Measurements from ENCODE around the gene JAGN1. TPM values are rescaled to one million over a fixed set of nuclear protein-coding genes. Genes with fewer than 3 reads are reported as not detected.
"Not testable (repeated sequence)": the region's sequence is repeated elsewhere in the genome, so short reads cannot be mapped to it uniquely, and the experiment has no call there.

Gene JAGN1
- total RNA-seq, 2 donors from 2014 or later, result 21.9 to 29.1 TPM

DNA sequence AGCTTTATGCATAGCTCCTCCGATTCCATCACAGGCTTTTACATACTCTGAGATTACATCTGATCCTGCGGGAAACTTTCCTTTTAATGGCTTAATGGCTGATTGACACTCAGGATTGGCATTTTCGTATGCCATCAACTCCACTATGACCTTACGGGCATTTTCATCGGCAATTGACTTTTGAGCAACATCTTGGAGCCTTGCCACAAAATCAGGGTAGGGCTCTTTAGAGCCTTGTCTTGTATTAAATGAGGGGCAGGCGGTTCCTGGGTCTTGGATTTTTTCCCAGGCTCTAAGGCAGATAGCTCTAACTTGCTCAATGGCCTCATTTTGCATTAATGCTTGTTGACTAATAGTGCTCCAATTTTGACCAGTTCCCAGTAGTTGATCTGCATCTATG is 38.5 kb upstream of the JAGN1 start:
- H3K4me3 ChIP-seq (ENCODE audit: low read length); H3K4me1 ChIP-seq (ENCODE audit: control insufficient read depth, insufficient read depth, low read length); H3K9ac ChIP-seq (ENCODE audit: extremely low read depth, low read length, poor library complexity, severe bottlenecking); H3K27me3 ChIP-seq (ENCODE audit: control insufficient read depth, insufficient read depth, low read length, poor library complexity, severe bottlenecking); H3K9me3 Mint-ChIP-seq; DNase-seq; H3K27ac ChIP-seq (ENCODE audit: low read depth, low read length); H3K9me3 ChIP-seq (ENCODE audit: control insufficient read depth, low read length); H3K4me3 Mint-ChIP-seq; H3K36me3 ChIP-seq (ENCODE audit: control insufficient read depth, insufficient read depth, low read length); H3K27ac Mint-ChIP-seq; H3K27me3 Mint-ChIP-seq (ENCODE audit: insufficient read depth); H3K36me3 Mint-ChIP-seq (ENCODE audit: low read depth): not testable (repeated sequence)
- H3K4me1 Mint-ChIP-seq, result peaks cover 13% of the 10 kb centered on the region
- WGBS, 2 experiments (ENCODE audit: insufficient coverage in 1 of 2, insufficient read length in 1 of 2), result 95 to 100% methylated on average over 3 to 6 of the region's 6 CpGs

DNA sequence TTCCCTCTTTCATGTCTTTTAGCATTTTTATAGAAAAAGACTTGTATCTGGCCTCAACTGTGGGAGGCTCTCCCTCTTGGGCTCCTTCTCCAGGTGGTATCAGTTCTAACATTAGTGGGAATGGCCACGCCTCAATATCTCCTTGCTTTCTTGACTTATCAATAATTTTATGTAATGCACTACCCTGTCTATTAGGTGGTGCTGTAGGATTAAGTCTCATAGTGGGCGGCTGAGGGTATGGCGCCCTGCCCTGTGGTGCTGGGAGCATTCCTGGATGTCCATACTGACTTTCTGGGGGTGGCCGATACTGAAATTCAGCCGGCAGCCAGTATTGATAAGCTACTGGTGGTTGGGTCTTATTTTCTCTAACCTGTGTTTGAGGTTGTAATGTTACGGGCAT is 37.9 kb upstream of the JAGN1 start:
- no peaks in the 10 kb centered on the region for H3K9me3 ChIP-seq (ENCODE audit: control insufficient read depth, low read length)
- peaks cover 9% of the 10 kb centered on the region for H3K27me3 Mint-ChIP-seq (ENCODE audit: insufficient read depth)
- H3K27me3 ChIP-seq (ENCODE audit: control insufficient read depth, insufficient read depth, low read length, poor library complexity, severe bottlenecking), result no peaks in the 10 kb centered on the region
- H3K4me3 ChIP-seq (ENCODE audit: low read length), result no peak overlapping the region
- H3K36me3 ChIP-seq (ENCODE audit: control insufficient read depth, insufficient read depth, low read length), result no peaks in the 10 kb centered on the region
- H3K4me3 Mint-ChIP-seq, result no peak overlapping the region
- TF ChIP-seq, protein P1, sequence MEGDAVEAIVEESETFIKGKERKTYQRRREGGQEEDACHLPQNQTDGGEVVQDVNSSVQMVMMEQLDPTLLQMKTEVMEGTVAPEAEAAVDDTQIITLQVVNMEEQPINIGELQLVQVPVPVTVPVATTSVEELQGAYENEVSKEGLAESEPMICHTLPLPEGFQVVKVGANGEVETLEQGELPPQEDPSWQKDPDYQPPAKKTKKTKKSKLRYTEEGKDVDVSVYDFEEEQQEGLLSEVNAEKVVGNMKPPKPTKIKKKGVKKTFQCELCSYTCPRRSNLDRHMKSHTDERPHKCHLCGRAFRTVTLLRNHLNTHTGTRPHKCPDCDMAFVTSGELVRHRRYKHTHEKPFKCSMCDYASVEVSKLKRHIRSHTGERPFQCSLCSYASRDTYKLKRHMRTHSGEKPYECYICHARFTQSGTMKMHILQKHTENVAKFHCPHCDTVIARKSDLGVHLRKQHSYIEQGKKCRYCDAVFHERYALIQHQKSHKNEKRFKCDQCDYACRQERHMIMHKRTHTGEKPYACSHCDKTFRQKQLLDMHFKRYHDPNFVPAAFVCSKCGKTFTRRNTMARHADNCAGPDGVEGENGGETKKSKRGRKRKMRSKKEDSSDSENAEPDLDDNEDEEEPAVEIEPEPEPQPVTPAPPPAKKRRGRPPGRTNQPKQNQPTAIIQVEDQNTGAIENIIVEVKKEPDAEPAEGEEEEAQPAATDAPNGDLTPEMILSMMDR (conservative IDR thresholded peaks at IDR 0.05), result no peak
- H3K4me1 ChIP-seq (ENCODE audit: control insufficient read depth, insufficient read depth, low read length), result no peaks in the 10 kb centered on the region
- no peak overlapping the region for H3K27ac ChIP-seq (ENCODE audit: low read depth, low read length)
- WGBS, 2 experiments (ENCODE audit: insufficient coverage in 1 of 2, insufficient read length in 1 of 2), result 91 to 94% methylated on average over 3 to 6 of the region's 6 CpGs
- peaks cover 13% of the 10 kb centered on the region for H3K4me1 Mint-ChIP-seq
- no peaks in the 10 kb centered on the region for H3K36me3 Mint-ChIP-seq (ENCODE audit: low read depth)
- no peaks in the 10 kb centered on the region for H3K9me3 Mint-ChIP-seq
- no peak overlapping the region for H3K9ac ChIP-seq (ENCODE audit: extremely low read depth, low read length, poor library complexity, severe bottlenecking)
- H3K27ac Mint-ChIP-seq, result no peak overlapping the region
- no peak for DNase-seq

DNA sequence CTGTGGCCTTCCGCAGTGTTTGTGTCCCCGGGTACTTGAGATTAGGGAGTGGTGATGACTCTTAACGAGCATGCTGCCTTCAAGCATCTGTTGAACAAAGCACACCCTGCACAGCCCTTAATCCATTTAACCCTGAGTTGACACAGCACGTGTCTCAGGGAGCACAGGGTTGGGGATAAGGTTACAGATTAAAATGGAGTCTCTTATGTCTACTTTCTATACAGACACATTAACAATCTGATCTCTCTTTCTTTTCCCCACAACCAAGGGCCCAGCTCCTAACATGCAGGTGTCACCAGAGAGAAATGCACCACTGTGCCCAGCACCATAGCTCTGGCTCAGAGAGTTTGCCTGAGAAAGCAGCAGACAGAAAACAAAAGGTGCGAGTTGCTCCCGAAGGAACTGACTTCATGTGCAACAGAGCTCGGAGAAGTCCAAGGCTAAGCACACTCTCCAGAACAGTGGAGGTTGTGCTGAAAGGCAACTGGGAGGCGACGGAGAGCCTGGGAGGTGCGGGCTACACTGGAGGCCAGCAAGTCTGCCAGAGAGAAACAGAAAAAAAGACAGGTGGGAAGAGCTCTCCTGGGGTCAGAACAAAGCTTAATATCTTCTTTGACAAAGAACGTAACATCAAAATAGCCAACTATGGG is 36.0 kb upstream of the JAGN1 start:
- H3K36me3 Mint-ChIP-seq (ENCODE audit: low read depth); DNase-seq: not testable (repeated sequence)

DNA sequence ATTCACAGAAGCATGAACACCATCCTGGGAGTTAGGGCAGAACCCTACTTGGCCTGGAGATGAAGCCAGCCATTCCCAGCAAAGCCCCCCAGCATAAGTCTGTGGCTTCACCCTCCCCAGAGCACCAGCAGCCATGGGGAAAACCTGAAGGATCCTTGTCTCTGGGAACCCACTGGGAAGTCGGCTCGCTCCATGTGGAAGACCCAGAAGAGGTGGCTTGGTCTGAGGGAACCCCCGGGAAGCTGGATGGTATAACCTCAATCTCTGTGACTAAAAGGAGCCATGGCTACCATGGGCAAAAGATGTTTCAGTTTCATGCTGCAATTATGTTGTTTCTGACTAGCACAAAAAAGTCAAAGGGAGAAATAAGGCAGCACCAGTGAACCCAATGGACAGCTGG is 34.8 kb upstream of the JAGN1 start:
- Histone ChIP-seq H3K4me1 (ENCODE audit: control insufficient read depth, insufficient read depth, low read length) (no peaks in the 10 kb centered on the region), H3K36me3 (ENCODE audit: control insufficient read depth, insufficient read depth, low read length) (no peaks in the 10 kb centered on the region), H3K4me3 (ENCODE audit: low read length) (no peak overlapping the region), H3K9me3 (ENCODE audit: control insufficient read depth, low read length) (no peaks in the 10 kb centered on the region), H3K27ac (ENCODE audit: low read depth, low read length) (no peak overlapping the region), H3K9ac (ENCODE audit: extremely low read depth, low read length, poor library complexity, severe bottlenecking) (no peak overlapping the region), H3K27me3 (ENCODE audit: control insufficient read depth, insufficient read depth, low read length, poor library complexity, severe bottlenecking) (no peaks in the 10 kb centered on the region)
- Mint-ChIP-seq H3K27me3 (ENCODE audit: insufficient read depth) (peaks cover 9% of the 10 kb centered on the region), H3K27ac (no peak overlapping the region), H3K4me1 (peaks cover 20% of the 10 kb centered on the region), H3K4me3 (no peak overlapping the region), H3K36me3 (ENCODE audit: low read depth) (no peaks in the 10 kb centered on the region), H3K9me3 (no peaks in the 10 kb centered on the region)
- TF ChIP-seq, protein P1 (conservative IDR thresholded peaks at IDR 0.05), result no peak
- WGBS, 2 experiments (ENCODE audit: insufficient coverage in 1 of 2, insufficient read length in 1 of 2), result 94 to 100% methylated on average over 3 of the region's 3 CpGs
- DNase-seq, result no peak

More for the DNA sequence above, 36.0 kb upstream of the JAGN1 start:
- not testable (repeated sequence) for H3K27me3 Mint-ChIP-seq (ENCODE audit: insufficient read depth); H3K27me3 ChIP-seq (ENCODE audit: control insufficient read depth, insufficient read depth, low read length, poor library complexity, severe bottlenecking); H3K4me3 ChIP-seq (ENCODE audit: low read length); H3K9me3 ChIP-seq (ENCODE audit: control insufficient read depth, low read length); H3K27ac ChIP-seq (ENCODE audit: low read depth, low read length); H3K4me1 ChIP-seq (ENCODE audit: control insufficient read depth, insufficient read depth, low read length); H3K36me3 ChIP-seq (ENCODE audit: control insufficient read depth, insufficient read depth, low read length); H3K4me3 Mint-ChIP-seq; H3K9ac ChIP-seq (ENCODE audit: extremely low read depth, low read length, poor library complexity, severe bottlenecking); H3K27ac Mint-ChIP-seq; H3K9me3 Mint-ChIP-seq
- 83 to 86% methylated on average over 10 to 11 of the region's 11 CpGs for WGBS, 2 experiments (ENCODE audit: insufficient coverage in 1 of 2, insufficient read length in 1 of 2)
- H3K4me1 Mint-ChIP-seq, result peaks cover 16% of the 10 kb centered on the region

All from endodermal cell (in vitro differentiated cells).